Measurements from ENCODE around the gene SPINK2. TPM values are rescaled to one million over a fixed set of nuclear protein-coding genes. Genes with fewer than 3 reads are reported as not detected.

Gene SPINK2
- total RNA-seq, 1 donor from 2014 or later = not detected

GRCh38 chr4:56843421-56843899 lies 22.0 kb upstream of the SPINK2 start:
- Histone ChIP-seq H3K27me3 (ENCODE audit: control insufficient read depth, insufficient read depth, low read length) (no peaks in the 10 kb centered on the region), H3K4me3 (ENCODE audit: low read depth, low read length) (peak overlapping the region; percentile 12), H3K36me3 (ENCODE audit: control insufficient read depth, insufficient read depth, low read length) (no peaks in the 10 kb centered on the region)
- no peak for TF ChIP-seq CTCF (IDR thresholded peaks at IDR 0.05; ENCODE audit: insufficient read depth, low read length, severe bottlenecking)
- DNase-seq (ENCODE audit: low read depth) = peak; percentile 43
- no peak for FAIRE-seq

GRCh38 chr4:56840559-56840958 lies 19.1 kb upstream of the SPINK2 start:
- Histone ChIP-seq H3K36me3 (ENCODE audit: control insufficient read depth, insufficient read depth, low read length) (no peaks in the 10 kb centered on the region), H3K4me3 (ENCODE audit: low read depth, low read length) (no peak overlapping the region), H3K27me3 (ENCODE audit: control insufficient read depth, insufficient read depth, low read length) (no peaks in the 10 kb centered on the region)
- TF ChIP-seq CTCF (IDR thresholded peaks at IDR 0.05; ENCODE audit: insufficient read depth, low read length, severe bottlenecking) = no peak
- DNase-seq (ENCODE audit: low read depth) (no peak), FAIRE-seq (no peak)

GRCh38 chr4:56828784-56829535 lies 7.5 kb upstream of the SPINK2 start:
- FAIRE-seq (no peak), DNase-seq (ENCODE audit: low read depth) (no peak)
- H3K36me3 ChIP-seq (ENCODE audit: control insufficient read depth, insufficient read depth, low read length) = no peaks in the 10 kb centered on the region
- H3K27me3 ChIP-seq (ENCODE audit: control insufficient read depth, insufficient read depth, low read length) = peaks cover 1% of the 10 kb centered on the region
- no peak for TF ChIP-seq CTCF (IDR thresholded peaks at IDR 0.05; ENCODE audit: insufficient read depth, low read length, severe bottlenecking)
- no peak overlapping the region for H3K4me3 ChIP-seq (ENCODE audit: low read depth, low read length)

- FAIRE-seq = peak; percentile 7
- no peak for TF ChIP-seq CTCF (IDR thresholded peaks at IDR 0.05; ENCODE audit: insufficient read depth, low read length, severe bottlenecking)
- Histone ChIP-seq H3K4me3 (ENCODE audit: low read depth, low read length) (no peak overlapping the region), H3K36me3 (ENCODE audit: control insufficient read depth, insufficient read depth, low read length) (no peaks in the 10 kb centered on the region), H3K27me3 (ENCODE audit: control insufficient read depth, insufficient read depth, low read length) (peaks cover 1% of the 10 kb centered on the region)
- no peak for DNase-seq (ENCODE audit: low read depth)
Measured at GRCh38 chr4:56823933-56824600, 2.6 kb upstream of the SPINK2 start.

- TF ChIP-seq CTCF (IDR thresholded peaks at IDR 0.05; ENCODE audit: insufficient read depth, low read length, severe bottlenecking) = no peak
- no peak for DNase-seq (ENCODE audit: low read depth)
- no peak for FAIRE-seq
Measured at GRCh38 chr4:56818797-56819196, 2.7 kb downstream of the SPINK2 start.

More at GRCh38 chr4:56818797-56819196, 2.7 kb downstream of the SPINK2 start:
- H3K36me3 ChIP-seq (ENCODE audit: control insufficient read depth, insufficient read depth, low read length) = no peaks in the 10 kb centered on the region
- no peaks in the 10 kb centered on the region for H3K27me3 ChIP-seq (ENCODE audit: control insufficient read depth, insufficient read depth, low read length)
- H3K4me3 ChIP-seq (ENCODE audit: low read depth, low read length) = no peak overlapping the region
